Globus pallidus (tissue), 1 donor: ENCODE measurements around the gene P2RY6.
A peak's percentile ranks its signal among the peaks of the same experiment; 100 is the strongest.

ENCODE experiments used
- DNase-seq: peaks from one replicate; pipeline ENCODE4 v3.0.0-alpha.2; 2015; ENCODE audit warnings: low spot score

P2RY6 gene

GRCh38 chr11:73236854-73237253 lies 35.3 kb upstream of the P2RY6 start:
- no peak for DNase-seq

- DNase-seq: no peak
Observed at GRCh38 chr11:73237471-73238290, 34.5 kb upstream of the P2RY6 start.

- DNase-seq: no peak
Observed at GRCh38 chr11:73239111-73239521, 33.0 kb upstream of the P2RY6 start.

DNA sequence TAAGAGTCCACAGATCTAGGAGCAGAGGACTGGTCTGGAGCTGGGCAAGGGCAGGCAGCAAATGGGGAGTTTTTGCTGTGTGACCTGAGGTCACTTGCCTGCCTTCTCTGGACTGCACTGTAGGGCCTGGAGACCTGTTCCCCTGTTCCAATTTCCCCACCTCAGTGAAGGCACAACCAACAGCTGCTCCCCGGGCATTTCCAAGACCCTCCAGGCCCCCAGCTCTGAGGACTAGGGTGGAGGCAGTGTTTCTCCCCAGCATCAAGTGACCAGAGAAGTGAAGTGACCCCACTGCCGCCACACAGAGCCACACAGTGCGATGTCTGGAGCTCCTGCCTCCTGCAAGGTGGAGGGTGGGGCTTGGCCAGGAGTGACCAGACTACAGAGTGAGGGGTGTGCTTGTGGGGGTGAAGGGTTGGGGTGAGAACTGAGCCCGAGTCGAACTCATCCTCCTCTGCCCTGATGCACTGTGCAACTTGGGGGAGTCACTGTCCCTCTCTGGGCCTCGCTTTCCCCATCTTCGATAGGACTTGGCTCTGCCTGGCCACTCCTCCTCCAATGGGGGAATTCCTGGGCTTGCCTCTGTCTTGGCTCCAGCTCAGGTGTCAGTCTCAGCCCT lies 32.5 kb upstream of the P2RY6 start:
- no peak for DNase-seq

DNA sequence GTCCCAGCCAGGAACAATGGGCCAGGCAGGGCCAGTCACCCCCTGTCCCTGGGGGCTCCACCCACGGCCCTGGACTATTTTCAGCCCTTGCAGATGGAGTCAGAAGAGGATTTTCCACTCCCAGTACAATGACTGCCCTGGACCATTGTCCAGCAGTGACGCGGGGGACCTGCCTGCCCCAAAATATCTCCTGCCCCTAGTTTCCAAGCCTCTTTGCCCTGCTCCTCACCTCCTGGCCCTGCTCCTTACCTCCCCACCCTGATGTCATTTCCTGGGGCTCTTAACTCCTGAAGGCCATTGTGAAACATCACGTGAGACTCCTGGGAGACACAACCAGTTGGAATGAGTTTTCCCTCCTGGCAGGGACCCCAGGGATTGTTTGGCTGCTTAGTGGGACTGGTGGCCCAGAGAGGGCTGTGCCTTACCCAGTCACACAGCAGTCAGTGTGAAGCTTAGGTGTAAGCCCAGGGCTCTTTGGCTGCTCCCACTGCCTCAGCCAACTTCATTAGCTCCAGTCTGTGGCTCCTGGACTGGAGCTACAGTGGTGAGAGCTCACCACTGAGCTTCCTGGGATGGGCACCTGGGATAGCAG lies 31.9 kb upstream of the P2RY6 start:
- no peak for DNase-seq

DNA sequence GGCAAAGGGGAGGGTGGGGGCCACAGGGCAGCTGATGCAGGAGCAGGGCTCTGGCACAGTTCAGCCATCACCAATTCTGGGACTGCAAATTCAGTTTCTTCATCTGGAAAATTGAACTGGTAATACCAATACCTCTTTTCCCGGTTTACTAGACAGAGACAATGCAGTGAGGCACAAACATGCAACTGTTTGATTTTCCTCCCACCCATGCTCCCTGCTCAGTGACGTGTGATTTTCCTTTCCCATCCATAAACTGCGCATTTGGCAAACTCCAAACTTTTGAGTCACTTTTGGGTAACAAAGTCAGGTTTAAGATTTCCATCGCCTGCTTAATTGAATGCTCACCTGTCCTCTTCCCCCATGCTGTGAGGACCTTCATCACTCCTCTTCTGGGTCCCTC lies 30.8 kb upstream of the P2RY6 start:
- DNase-seq: no peak

DNA sequence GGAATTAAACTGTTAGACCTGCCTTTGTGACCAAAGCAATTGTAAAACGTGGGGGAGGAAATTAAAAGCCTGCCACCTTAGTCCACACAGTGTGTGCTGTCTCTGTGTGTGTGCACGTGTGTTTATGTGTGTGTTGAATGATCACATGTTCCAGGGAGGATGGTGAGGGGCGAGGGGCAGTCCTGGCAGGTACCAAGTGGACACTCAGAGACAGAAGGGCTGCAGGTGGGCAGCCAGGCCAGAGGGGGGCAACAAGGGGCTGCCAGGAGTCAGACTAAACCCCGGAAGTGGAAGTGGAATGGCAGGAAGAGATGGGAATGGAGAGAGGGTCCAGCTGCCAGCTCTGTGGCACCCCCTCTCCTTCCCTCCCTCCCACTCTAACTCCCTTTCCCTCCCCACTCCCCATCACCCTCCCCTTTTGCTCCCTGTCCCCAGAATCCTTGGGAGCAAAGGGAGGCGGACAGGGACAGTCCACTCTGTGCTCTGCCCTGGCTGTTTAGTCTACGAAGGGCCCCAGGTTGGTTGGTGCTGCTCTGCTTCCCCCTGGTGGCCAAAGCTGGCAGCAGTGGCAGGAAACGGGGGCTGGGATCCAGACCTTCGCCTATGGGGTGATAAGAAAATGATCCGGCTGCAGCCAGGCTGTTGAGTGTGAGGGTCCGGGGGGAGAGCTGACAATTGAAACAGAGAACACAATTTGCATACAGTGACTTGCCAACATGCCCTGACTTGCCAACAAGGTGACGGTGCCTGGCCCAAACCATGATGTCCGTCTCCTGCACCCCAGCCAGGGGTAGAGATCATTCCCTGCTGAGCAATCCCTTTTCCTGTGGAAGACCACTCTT lies 29.7 kb upstream of the P2RY6 start:
- peak; percentile 59 for DNase-seq

GRCh38 chr11:73243093-73243485 lies 29.0 kb upstream of the P2RY6 start:
- no peak for DNase-seq

GRCh38 chr11:73244589-73245240 lies 27.4 kb upstream of the P2RY6 start:
- no peak for DNase-seq

DNA sequence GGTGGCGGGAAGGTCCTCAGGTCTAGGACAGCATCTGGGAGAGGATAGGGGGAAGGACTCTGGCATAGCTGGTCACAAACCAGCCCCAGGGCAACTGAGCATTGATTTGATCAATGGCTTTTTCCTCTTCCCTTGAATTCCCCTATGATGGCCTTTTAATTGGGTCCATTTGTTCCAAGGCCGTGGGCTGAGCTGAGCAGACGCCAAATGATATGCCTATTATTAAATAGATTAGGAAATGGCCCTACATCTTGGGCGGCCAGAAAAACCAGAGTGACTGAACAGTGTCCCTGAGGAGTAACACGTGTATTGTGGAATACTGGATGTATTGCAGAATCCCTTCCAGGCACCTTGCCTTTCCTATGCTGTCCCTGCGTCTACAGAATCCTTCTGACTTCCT lies 26.7 kb upstream of the P2RY6 start:
- DNase-seq: no peak

- no peak for DNase-seq
Observed at GRCh38 chr11:73246303-73246702, 25.8 kb upstream of the P2RY6 start.

GRCh38 chr11:73248526-73249185 lies 23.5 kb upstream of the P2RY6 start:
- DNase-seq: no peak

- no peak for DNase-seq
Observed at GRCh38 chr11:73249304-73249703, 22.8 kb upstream of the P2RY6 start.

- no peak for DNase-seq
Observed at GRCh38 chr11:73249853-73250783, 22.0 kb upstream of the P2RY6 start.

GRCh38 chr11:73252577-73253191 lies 19.5 kb upstream of the P2RY6 start:
- no peak for DNase-seq

DNA sequence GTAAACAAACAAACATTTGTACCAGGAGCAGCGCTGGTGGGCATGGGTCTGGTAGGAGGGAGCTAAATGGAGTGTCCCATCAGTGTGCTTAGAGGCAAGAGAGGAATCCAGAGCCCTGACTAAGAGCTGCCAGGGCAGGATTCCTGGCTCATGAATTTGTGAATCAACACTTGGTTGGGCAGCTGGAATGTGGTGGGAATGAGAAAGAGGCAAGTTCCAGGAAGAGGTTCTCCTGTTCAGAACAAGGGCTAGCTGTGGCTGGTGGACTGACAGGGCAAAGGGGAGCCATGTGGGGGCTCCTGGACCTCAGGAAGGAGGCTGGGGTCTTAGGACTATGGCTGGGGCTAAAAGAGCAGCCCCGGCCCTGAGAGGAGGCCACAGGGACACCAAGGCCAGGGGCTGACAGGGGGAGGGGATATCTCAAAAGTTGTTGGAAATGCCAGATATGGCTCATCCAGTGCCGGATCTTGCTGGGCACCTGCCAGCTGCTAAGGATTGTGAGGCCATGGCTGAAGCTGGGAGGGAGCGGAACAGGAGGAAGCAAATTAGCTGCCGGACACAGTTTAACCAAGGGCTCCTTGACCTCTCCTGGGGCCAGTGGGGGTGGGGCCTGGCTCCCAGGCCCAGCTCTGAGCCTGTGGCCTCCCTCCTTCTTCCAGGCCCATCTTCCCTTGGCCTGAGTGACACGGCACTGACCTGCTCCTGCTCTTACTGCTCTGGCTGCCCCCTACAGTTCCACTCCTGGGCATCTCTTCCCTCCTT lies 14.6 kb upstream of the P2RY6 start:
- DNase-seq: no peak

DNA sequence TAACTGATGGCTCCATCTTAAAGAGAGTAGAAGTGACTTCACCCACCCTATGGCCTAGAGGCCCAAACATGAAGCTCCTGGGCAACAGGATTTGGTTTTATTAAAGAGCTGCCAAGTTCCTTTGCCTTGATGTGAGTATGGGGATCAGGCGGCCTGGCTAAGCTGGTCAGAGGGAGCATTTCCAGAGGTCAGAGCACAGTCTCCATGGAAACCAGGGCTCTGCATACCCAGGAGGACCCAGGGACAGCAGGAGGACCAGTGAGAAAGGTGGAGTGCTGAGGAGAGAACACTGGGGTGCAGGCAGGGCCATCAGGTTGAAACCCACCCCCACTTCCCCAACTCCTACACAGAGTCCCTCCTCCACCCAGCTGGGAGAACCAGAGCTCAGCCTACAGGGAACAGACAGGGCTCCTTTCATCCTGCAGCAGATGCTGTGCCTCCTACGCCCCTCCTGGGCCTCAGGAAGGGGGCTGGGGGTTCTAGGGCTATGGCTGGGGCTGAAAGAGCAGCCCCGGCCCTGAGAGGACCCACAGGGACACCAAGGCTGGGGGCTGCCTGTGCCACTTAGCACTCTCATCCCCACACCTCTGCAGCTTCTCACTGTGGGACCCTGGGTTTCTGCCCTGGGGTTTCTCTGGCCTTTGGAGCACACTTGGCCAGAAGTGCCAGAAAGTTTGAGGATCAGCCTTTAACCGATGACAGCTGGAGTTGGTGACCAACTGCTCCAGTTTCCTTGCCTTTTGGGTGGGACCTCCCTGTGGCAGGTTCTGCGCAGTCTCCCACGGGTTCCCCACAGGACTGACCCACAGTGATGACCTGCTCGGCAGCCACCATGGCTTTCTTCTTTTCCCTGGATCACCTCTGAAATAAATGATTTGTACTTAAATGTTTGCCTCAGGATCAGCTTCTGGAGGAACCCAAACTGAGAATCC lies 13.8 kb upstream of the P2RY6 start:
- no peak for DNase-seq
